T-cell (primary cell): ENCODE measurements around the gene NPHS1. TPM values are rescaled to one million over a fixed set of nuclear protein-coding genes. Genes with fewer than 3 reads are reported as not detected.

Experiments used
- ATAC-seq, 4 experiments: fragments of 200-7000 bp in 3 of 4; fragments of 150-1000 bp in 1 of 4; cut with Tn5 transposase; replicated peaks in 1 of 4; 1 replicate in 3 of 4; 2 replicates in 1 of 4; pipeline ENCODE4 v1.10.0; 2021; ENCODE audit warnings: moderate library complexity in 3 of 4, mild to moderate bottlenecking in 2 of 4, moderate number of reproducible peaks in 1 of 4
- CTCF ChIA-PET, 2 donors: fragments of 300-600 bp; sonication (Branson Sonifier 250); formaldehyde crosslinking; loops; one replicate each; lab custom pipeline; 2022; ENCODE audit warnings: antibody characterized with exemption in 2 of 2; lab: Charles Lee
- POLR2A ChIA-PET, 2 donors: fragments of 300-600 bp; sonication (Branson Sonifier 250); formaldehyde crosslinking; loops; one replicate each; lab custom pipeline; 2022; ENCODE audit warnings: antibody characterized with exemption in 2 of 2; lab: Charles Lee
- DNase-seq, 35 experiments: peaks; one replicate each; pipeline versions ENCODE4 v3.0.0 to v3.0.0-alpha.2; 2013 to 2023
- H3K27ac ChIP-seq: one replicate; pipeline ENCODE4 v1.5.1; 2013; ENCODE audit warnings: low read length
- H3K27me3 ChIP-seq, 2 experiments: replicated peaks in 1 of 2; 1 replicate in 1 of 2; 2 replicates in 1 of 2; pipeline versions ENCODE4 v1.6.1 to v1.7.0; 2013; ENCODE audit warnings: low read length in 1 of 2, mixed read lengths in 1 of 2; ENCODE audit not compliant: control insufficient read depth in 2 of 2, insufficient read depth in 2 of 2; ENCODE audit errors: extremely low read depth in 1 of 2
- H3K36me3 ChIP-seq, 2 donors: 1 replicate in 1 of 2; 2 replicates in 1 of 2; pipeline versions ENCODE4 v1.6.1 to v1.7.0; 2013; ENCODE audit warnings: low read length in 1 of 2; ENCODE audit not compliant: control insufficient read depth in 2 of 2, insufficient read depth in 1 of 2; ENCODE audit errors: extremely low read depth in 1 of 2
- H3K4me1 ChIP-seq, 2 experiments: 1 replicate in 1 of 2; 2 replicates in 1 of 2; pipeline versions ENCODE4 v1.6.1 to v1.7.0; 2013; ENCODE audit warnings: low read length in 2 of 2, mixed read lengths in 1 of 2; ENCODE audit not compliant: insufficient read depth in 2 of 2, control insufficient read depth in 1 of 2; ENCODE audit errors: extremely low read depth in 1 of 2
- H3K4me3 ChIP-seq, 2 donors: 1 replicate in 1 of 2; 2 replicates in 1 of 2; pipeline versions ENCODE4 v1.5.1 to v1.7.0; 2013; ENCODE audit warnings: mild to moderate bottlenecking in 2 of 2, low read length in 1 of 2, moderate library complexity in 1 of 2; ENCODE audit not compliant: control insufficient read depth in 1 of 2; ENCODE audit errors: extremely low read depth in 1 of 2
- H3K9me3 ChIP-seq: 2 replicates; pipeline ENCODE4 v1.7.0; 2013
- H3K27ac Mint-ChIP-seq, 2 donors: one replicate each; pipeline ENCODE4 v1.8.0; 2020 to 2021; ENCODE audit warnings: mild to moderate bottlenecking in 2 of 2, mixed read lengths in 2 of 2
- H3K27me3 Mint-ChIP-seq, 2 donors: one replicate each; pipeline ENCODE4 v1.8.0; 2021 to 2022; ENCODE audit warnings: mixed read lengths in 2 of 2
- H3K36me3 Mint-ChIP-seq: one replicate; pipeline ENCODE4 v1.8.0; 2021; ENCODE audit warnings: mixed read lengths
- H3K4me1 Mint-ChIP-seq, 3 donors: one replicate each; pipeline ENCODE4 v1.8.0; 2020 to 2022; ENCODE audit warnings: mixed read lengths in 3 of 3, mild to moderate bottlenecking in 1 of 3
- H3K4me3 Mint-ChIP-seq, 3 donors: one replicate each; pipeline ENCODE4 v1.8.0; 2020 to 2022; ENCODE audit warnings: mild to moderate bottlenecking in 3 of 3, mixed read lengths in 3 of 3, moderate library complexity in 3 of 3
- H3K9me3 Mint-ChIP-seq, 3 donors: one replicate each; pipeline ENCODE4 v1.8.0; 2020 to 2022; ENCODE audit warnings: mixed read lengths in 3 of 3
- WGBS: methylation state at CpG from one replicate; pipeline ENCODE4 v1.1.5; 2013; ENCODE audit warnings: missing lambda C conversion rate; ENCODE audit not compliant: insufficient coverage; 5-methylcytosine and 5-hydroxymethylcytosine counted together
- total RNA-seq, 35 experiments: library from RNA in 6 of 35; stranded (reverse) in 6 of 35; fragments of 120-200 nt in 1 of 35; gene quantifications; one replicate each; pipeline versions ENCODE4 v1.2.1 to v1.2.4 and lab custom pipeline; 2013 to 2026

Gene NPHS1
- total RNA-seq, 5 donors from 2014 or later (not counting 1 experiment from before 2014, with no cell fraction given): 0.06 to 0.33 TPM; not detected in 3

DNA sequence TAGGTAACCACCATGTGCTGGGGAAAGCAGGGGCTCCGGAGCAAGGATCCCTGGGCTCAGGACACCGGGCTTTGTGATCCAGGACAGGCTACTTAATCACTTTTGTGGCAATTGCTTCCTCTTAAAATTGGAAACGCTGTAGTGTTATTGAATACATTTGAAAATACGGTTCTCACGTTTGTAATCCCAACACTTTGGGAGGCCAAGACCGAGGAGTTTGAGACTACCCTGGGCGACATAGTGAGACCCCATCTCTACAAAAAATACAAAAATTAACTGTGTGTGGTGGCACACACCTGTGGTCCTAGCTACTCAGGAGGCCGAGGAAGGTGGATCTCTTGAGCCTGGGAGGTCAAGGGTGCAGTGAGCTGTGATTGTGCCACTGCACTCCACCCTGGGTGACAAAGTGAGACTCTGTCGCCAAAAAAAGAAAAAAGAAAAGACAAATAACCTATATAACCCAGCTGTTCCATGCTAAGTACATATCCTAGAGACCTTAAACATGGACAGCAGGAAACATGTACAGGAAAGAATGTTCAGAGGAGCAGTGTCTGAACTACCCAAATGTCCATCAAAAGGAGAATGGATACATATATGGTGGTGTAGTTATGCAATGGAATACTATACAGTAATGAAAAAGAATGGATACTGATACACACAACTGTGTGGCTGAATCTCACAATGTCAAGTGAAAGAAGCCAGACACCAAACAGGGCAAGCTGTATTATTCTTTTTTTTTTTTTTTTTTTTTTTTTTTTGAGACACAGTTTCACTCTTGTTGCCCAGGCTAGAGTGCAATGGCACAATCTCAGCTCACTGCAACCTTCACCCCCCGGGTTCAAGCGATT lies 39.0 kb downstream of the NPHS1 start:
- Mint-ChIP-seq H3K4me3 (no peak overlapping the region), H3K36me3 (no peaks in the 10 kb centered on the region), H3K4me1 (no peaks in the 10 kb centered on the region), H3K27ac (no peak overlapping the region), H3K27me3 (peaks cover 26% of the 10 kb centered on the region in 2 donors), H3K9me3 (no peaks in the 10 kb centered on the region)
- ATAC-seq: no peak
- Histone ChIP-seq H3K36me3 (no peaks in the 10 kb centered on the region), H3K9me3 (no peaks in the 10 kb centered on the region), H3K4me1 (no peaks in the 10 kb centered on the region), H3K27me3 (peaks cover 2 to 36% of the 10 kb centered on the region in 2 experiments), H3K27ac (no peak overlapping the region), H3K4me3 (no peak overlapping the region)
- 85% methylated on average over 3 of the region's 11 CpGs for WGBS
- POLR2A ChIA-PET: no interaction called here
- DNase-seq: no peak
- CTCF ChIA-PET: no interaction called here

DNA sequence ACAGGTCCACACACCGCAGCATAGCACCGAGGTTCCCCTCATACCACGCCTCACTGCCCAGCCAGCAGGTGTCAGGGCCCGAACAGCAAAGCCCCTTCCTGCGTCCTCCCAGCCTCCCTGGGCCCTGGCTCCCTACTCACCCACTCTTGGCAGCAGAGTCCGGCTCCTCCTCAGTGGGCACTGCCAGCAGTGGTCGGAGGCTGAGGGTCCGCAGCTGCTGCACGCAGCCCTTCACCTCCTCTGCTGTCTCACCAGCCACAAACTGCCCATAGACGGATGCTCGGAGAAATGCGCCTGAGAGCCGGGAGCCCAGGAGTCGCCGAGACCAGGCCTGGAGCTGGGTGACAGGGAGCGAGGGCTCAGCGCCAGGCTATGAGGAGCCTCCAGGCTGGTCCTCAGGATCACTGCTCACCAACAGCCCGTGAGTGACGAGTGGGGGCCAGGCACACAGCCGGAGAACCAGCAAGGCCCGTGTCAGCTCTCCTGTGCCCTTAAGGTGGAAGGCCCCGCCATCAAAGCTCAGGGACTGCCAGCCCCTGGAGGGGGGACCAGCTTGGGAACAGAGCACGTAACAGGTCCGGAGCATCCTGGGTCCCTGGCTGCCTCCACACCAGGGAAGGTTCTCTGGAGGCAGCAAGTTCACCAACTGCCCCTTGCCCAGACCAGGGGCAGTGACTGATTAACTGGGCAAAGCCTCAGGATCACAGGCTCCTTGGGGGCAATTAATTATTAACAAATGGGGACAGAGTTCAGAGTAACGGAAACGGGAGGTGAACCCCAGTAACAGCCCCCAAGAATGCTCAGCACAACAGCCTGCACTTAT lies 39.9 kb downstream of the NPHS1 start, which contains the start of gene PRODH2:
Gene PRODH2, minus strand, starts transcription at position 626 of the 823 bp plus-strand sequence. Its CDS starts 40 bp downstream, at position 586.
- no peaks in the 10 kb centered on the region for H3K4me1 Mint-ChIP-seq
- H3K4me3 ChIP-seq: no peak within 1 kb of the TSS
- 76% methylated on average over 23 of the region's 26 CpGs for WGBS
- ChIA-PET POLR2A (no interaction called here), CTCF (no interaction called here)
- H3K36me3 ChIP-seq: no peaks in the 10 kb centered on the region
- H3K4me3 Mint-ChIP-seq: no peak within 1 kb of the TSS
- no peaks in the 10 kb centered on the region for H3K9me3 ChIP-seq
- no peak for DNase-seq
- H3K4me1 ChIP-seq: no peaks in the 10 kb centered on the region
- H3K9me3 Mint-ChIP-seq: no peaks in the 10 kb centered on the region
- no peak within 1 kb of the TSS for H3K27ac Mint-ChIP-seq
- H3K27me3 Mint-ChIP-seq: peaks cover 25% of the 10 kb centered on the region in 2 donors
- no peak within 1 kb of the TSS for H3K27ac ChIP-seq
- no peak for ATAC-seq
- H3K27me3 ChIP-seq: peaks cover 2 to 33% of the 10 kb centered on the region in 2 experiments
- H3K36me3 Mint-ChIP-seq: no peaks in the 10 kb centered on the region

DNA sequence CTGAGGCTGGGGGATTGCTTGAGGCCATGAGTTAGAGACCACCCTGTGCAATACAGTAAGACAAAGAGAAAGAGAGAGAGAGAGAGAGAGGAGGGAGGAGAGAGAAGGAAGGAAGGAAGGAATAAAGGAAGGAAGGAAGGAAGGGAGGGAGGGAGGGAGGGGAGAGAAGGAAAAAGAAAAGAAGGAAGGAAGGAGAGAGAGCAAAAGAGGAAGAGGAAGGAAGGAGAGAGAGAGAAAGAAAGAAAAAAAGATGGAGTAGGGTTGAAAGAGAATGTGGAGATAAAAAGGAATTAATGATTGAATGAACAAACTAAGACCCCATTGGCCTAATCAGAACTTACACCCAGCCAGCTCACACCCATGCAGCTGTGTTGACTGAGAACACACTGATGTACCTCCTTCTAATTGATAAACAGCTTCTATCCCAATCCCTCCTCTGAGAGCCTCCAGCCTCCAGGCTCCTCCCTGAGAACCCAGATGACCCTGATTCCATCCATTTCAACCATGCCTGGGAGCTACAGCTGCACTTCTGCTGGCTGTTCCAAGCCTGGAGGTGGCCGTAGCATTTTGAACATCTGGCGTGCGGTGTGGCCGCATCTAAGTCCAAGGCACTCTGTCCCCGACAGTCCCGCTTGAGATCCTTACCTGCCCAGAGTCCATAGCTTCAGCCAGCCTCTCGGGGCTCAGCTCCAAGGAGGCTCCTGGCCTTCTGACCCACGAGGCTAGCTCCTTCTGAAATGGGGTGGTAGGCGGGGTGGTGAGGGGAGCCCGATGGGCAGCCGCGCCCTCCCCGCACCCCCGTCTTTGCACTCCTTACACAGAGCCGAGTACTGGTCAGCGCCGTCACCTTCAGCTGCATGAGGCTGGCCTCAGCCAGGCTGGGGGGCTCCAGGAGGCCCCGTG lies 40.7 kb downstream of the NPHS1 start:
- Histone ChIP-seq H3K27ac (no peak overlapping the region), H3K36me3 (no peaks in the 10 kb centered on the region), H3K27me3 (peaks cover 2 to 25% of the 10 kb centered on the region in 2 experiments), H3K4me3 (no peak overlapping the region), H3K9me3 (no peaks in the 10 kb centered on the region), H3K4me1 (no peaks in the 10 kb centered on the region)
- no peaks in the 10 kb centered on the region for H3K36me3 Mint-ChIP-seq
- no peak overlapping the region for H3K27ac Mint-ChIP-seq
- H3K4me3 Mint-ChIP-seq: no peak overlapping the region
- peaks cover 21 to 23% of the 10 kb centered on the region in 2 donors for H3K27me3 Mint-ChIP-seq
- ChIA-PET CTCF (interaction anchor here in 1 of 2 donors (0.5 kb wide), 1 partner anchor 113 kb away, joined by 3 read pairs; no protein-coding TSS in a partner anchor), POLR2A (no interaction called here)
- 84% methylated on average over 12 of the region's 18 CpGs for WGBS
- H3K4me1 Mint-ChIP-seq: no peaks in the 10 kb centered on the region
- DNase-seq (no peak), ATAC-seq (no peak)
- no peaks in the 10 kb centered on the region for H3K9me3 Mint-ChIP-seq

DNA sequence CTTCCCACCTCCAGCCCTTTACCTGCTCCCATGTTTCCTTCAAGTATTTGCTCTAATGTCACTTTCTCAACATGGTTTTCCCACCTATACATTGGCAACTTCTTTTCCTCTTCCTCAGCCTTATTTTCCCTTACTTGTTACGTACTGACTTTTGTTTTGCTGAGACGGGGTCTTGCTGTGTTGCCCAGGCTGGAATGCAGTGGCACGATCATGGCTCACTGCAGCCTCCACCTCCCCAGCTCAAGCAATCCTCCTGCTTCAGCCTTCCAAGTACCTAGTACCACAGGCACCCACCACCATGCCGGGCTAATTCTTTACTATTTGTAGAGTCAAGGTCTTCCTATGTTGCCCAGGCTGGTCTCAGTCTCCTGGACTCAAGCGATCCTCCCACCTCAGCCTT lies 44.7 kb downstream of the NPHS1 start:
- peaks cover 6 to 9% (median 8%) of the 10 kb centered on the region in 3 donors for H3K4me1 Mint-ChIP-seq
- H3K9me3 Mint-ChIP-seq: no peaks in the 10 kb centered on the region
- H3K36me3 ChIP-seq: no peaks in the 10 kb centered on the region
- H3K4me1 ChIP-seq: peaks cover 0 to 10% of the 10 kb centered on the region in 2 experiments
- H3K27me3 Mint-ChIP-seq: peaks cover 8 to 9% of the 10 kb centered on the region in 2 donors
- no peak overlapping the region for H3K27ac ChIP-seq
- H3K36me3 Mint-ChIP-seq: no peaks in the 10 kb centered on the region
- ATAC-seq (no peak), DNase-seq (no peak)
- no peaks in the 10 kb centered on the region for H3K9me3 ChIP-seq
- H3K4me3 ChIP-seq: no peak overlapping the region
- WGBS: 86% methylated on average over 4 of the region's 5 CpGs
- ChIA-PET CTCF (no interaction called here), POLR2A (no interaction called here)
- H3K27ac Mint-ChIP-seq: no peak overlapping the region
- H3K4me3 Mint-ChIP-seq: no peak overlapping the region
- H3K27me3 ChIP-seq: peaks cover 0 to 7% of the 10 kb centered on the region in 2 experiments

DNA sequence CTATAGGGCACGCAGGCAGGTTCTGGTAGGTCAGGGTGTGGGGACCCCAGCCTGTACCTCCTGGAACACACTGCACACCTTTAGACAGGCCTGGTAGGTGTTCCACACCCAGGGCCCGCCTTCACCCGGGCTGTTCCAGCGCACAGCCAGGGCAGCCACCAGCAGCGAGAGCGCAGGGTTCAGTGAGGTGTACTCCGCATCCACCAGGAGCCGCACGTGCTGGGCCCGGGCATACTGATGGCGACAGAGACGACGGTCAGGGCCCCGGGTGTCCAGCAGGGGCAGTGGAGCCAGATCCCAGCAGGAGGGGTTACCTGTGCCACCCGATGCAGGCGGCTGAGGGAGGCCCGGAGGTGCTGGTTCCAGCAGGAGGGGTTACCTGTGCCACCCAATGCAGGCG lies 45.7 kb downstream of the NPHS1 start:
- no peak overlapping the region for H3K27ac Mint-ChIP-seq
- 90% methylated on average over 18 of the region's 18 CpGs for WGBS

More for the DNA sequence above, 45.7 kb downstream of the NPHS1 start:
- Mint-ChIP-seq H3K27me3 (peaks cover 5 to 8% of the 10 kb centered on the region in 2 donors), H3K36me3 (no peaks in the 10 kb centered on the region), H3K9me3 (no peaks in the 10 kb centered on the region), H3K4me3 (no peak overlapping the region), H3K4me1 (peaks cover 6 to 9% (median 8%) of the 10 kb centered on the region in 3 donors)
- Histone ChIP-seq H3K27ac (no peak overlapping the region), H3K27me3 (peaks cover 0 to 2% of the 10 kb centered on the region in 2 experiments), H3K4me3 (no peak overlapping the region), H3K36me3 (no peaks in the 10 kb centered on the region), H3K4me1 (peaks cover 0 to 10% of the 10 kb centered on the region in 2 experiments), H3K9me3 (no peaks in the 10 kb centered on the region)
- ATAC-seq: no peak
- POLR2A ChIA-PET: no interaction called here
- CTCF ChIA-PET: no interaction called here
- DNase-seq: no peak
